GM23248 (cell line): ENCODE results near the gene FOXN3. TPM values are rescaled to one million over a fixed set of nuclear protein-coding genes. Genes with fewer than 3 reads are reported as not detected.

Experiments
- DNase-seq: peaks from one replicate; pipeline ENCODE4 v3.0.0-alpha.2; 2015
- H2AFZ ChIP-seq: fragments of 200-600 bp; sonication (generic); 2 replicates; pipeline ENCODE4 v1.6.1; 2016; ENCODE audit warnings: antibody characterized with exemption
- H3F3A ChIP-seq: fragments of 200-600 bp; sonication (generic); 2 replicates; pipeline ENCODE4 v1.6.1; 2016; ENCODE audit warnings: mild to moderate bottlenecking, antibody characterized with exemption, mixed run types; ENCODE audit not compliant: insufficient read depth
- H3K27ac ChIP-seq: fragments of 200-600 bp; sonication (generic); 2 replicates; pipeline ENCODE4 v1.5.1; 2016; ENCODE audit warnings: mild to moderate bottlenecking
- H3K27me3 ChIP-seq: fragments of 200-600 bp; sonication (generic); replicated peaks from 2 replicates; pipeline ENCODE4 v1.6.1; 2016; ENCODE audit warnings: mild to moderate bottlenecking; ENCODE audit not compliant: insufficient read depth
- H3K36me3 ChIP-seq: fragments of 200-600 bp; sonication (generic); 2 replicates; pipeline ENCODE4 v1.6.1; 2016; ENCODE audit warnings: low read depth, mild to moderate bottlenecking
- H3K4me1 ChIP-seq: fragments of 200-600 bp; sonication (generic); 2 replicates; pipeline ENCODE4 v1.6.1; 2016; ENCODE audit warnings: mild to moderate bottlenecking; ENCODE audit not compliant: insufficient read depth
- H3K4me2 ChIP-seq: fragments of 200-600 bp; sonication (generic); one replicate; pipeline ENCODE4 v1.6.1; 2016; ENCODE audit warnings: mild to moderate bottlenecking; ENCODE audit not compliant: unreplicated experiment
- H3K4me3 ChIP-seq: fragments of 200-600 bp; sonication (generic); 2 replicates; pipeline ENCODE4 v1.5.1; 2016; ENCODE audit warnings: mild to moderate bottlenecking
- H3K79me2 ChIP-seq: fragments of 200-600 bp; sonication (generic); 2 replicates; pipeline ENCODE4 v1.6.1; 2016; ENCODE audit warnings: mild to moderate bottlenecking; ENCODE audit not compliant: insufficient read depth
- H3K9ac ChIP-seq: fragments of 200-600 bp; sonication (generic); 2 replicates; pipeline ENCODE4 v1.6.1; 2016; ENCODE audit warnings: mild to moderate bottlenecking
- H3K9me2 ChIP-seq: fragments of 200-600 bp; sonication (generic); 2 replicates; pipeline ENCODE4 v1.6.1; 2016; ENCODE audit warnings: mixed run types, mild to moderate bottlenecking, moderate library complexity; ENCODE audit not compliant: insufficient read depth
- H3K9me3 ChIP-seq: fragments of 200-600 bp; sonication (generic); one replicate; pipeline ENCODE4 v1.6.1; 2017; ENCODE audit warnings: low read depth
- H4K20me1 ChIP-seq: fragments of 200-600 bp; sonication (generic); 2 replicates; pipeline ENCODE4 v1.6.0; 2016; ENCODE audit not compliant: insufficient read depth
- EZH2 ChIP-seq: fragments of 200-600 bp; sonication (generic); IDR thresholded peaks from 2 replicates; pipeline ENCODE4 v1.6.1; 2018; ENCODE audit warnings: antibody characterized with exemption, mild to moderate bottlenecking; ENCODE audit not compliant: insufficient read depth, poor library complexity, severe bottlenecking
- EZH2phosphoT487 ChIP-seq: fragments of 200-600 bp; sonication (generic); IDR thresholded peaks from 2 replicates; pipeline ENCODE4 v1.6.1; 2018; ENCODE audit warnings: antibody characterized with exemption, moderate library complexity, mild to moderate bottlenecking, low read depth; ENCODE audit not compliant: insufficient read depth
- WGBS, 2 experiments: methylation state at CpG; one replicate each; pipeline ENCODE4 v1.1.6; 2015 to 2017; ENCODE audit warnings: low lambda C conversion rate in 2 of 2, low coverage in 1 of 2; ENCODE audit errors: missing lambda C conversion rate in 2 of 2; 5-methylcytosine and 5-hydroxymethylcytosine counted together
- in situ Hi-C: fragments of 300-500 bp; cut with MboI; formaldehyde crosslinking; loops from 2 replicates; pipeline ENCODE4 v1.15.0; 2020
- polyA plus RNA-seq: library from polyadenylated mRNA; unstranded; fragments of >200 nt; fragmentation: Nextera tagmentation; extraction: Ambion mirVana; gene quantifications from 2 replicates; pipeline ENCODE4 v1.2.1, GENCODE V29; 2016
- total RNA-seq: library from RNA; depleted of rRNA; stranded (reverse); fragments of >200 nt; shearing (Covaris generic); gene quantifications from 2 replicates; pipeline ENCODE4 v1.2.3, GENCODE V29; 2014

The FOXN3 gene
- total and polyA plus RNA-seq, 2 experiments from 2014 or later, result 18.6 to 19.0 TPM

- no peaks in the 10 kb centered on the region for H3K27me3 ChIP-seq
- no peak overlapping the region for H2AFZ ChIP-seq
- no peaks in the 10 kb centered on the region for H3F3A ChIP-seq
- H3K27ac ChIP-seq, result no peak overlapping the region
- no peaks in the 10 kb centered on the region for H3K4me1 ChIP-seq
- H3K9me2 ChIP-seq, result no peaks in the 10 kb centered on the region
- H4K20me1 ChIP-seq, result no peaks in the 10 kb centered on the region
- no peak for TF ChIP-seq EZH2
- TF ChIP-seq EZH2phosphoT487, result no peak
- in situ Hi-C loops, result no loop called here
- no peak for DNase-seq
- no peaks in the 10 kb centered on the region; the same call in 1 of the 2 replicates for H3K79me2 ChIP-seq
- 68 to 72% methylated on average over 9 of the region's 9 CpGs for WGBS, 2 experiments
- H3K4me2 ChIP-seq, result no peak overlapping the region
- H3K9ac ChIP-seq, result no peak overlapping the region
- H3K4me3 ChIP-seq, result no peak overlapping the region
- H3K9me3 ChIP-seq, result no peaks in the 10 kb centered on the region
- no peaks in the 10 kb centered on the region for H3K36me3 ChIP-seq
Observed at GRCh38 chr14:89242652-89243279, 174.3 kb downstream of the FOXN3 start.

DNA sequence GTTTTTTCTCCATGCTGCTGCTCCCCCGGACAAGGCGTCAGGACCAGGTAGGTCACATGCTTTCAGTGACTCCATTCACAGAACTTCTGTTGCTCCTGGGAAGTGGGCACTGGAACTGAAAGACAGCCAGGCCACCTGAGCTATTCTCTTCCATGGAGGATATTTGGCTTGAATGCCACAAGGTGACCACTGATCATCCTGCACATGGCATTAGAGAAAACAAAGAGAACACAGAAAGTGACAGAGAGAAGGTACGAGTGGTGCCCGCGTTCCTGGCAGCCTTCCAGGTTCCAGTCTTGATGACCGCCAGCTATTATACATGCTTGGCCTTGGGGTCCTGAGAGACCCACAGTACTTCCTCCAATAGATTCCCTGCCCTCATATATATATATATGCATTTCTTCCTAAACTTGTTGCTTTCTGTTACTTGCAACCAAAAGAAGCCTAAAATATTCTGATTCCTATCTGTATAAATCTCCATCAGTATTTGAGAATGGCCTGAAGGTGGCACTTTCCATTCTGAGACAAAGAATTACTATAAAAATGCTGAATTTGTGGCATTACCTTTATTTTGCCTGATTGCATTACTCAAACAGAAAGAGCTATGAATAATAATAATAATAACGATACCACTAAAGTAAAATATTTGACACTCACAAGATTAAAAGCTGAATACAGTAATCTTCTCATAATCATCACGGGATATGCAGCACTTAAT, 174.9 kb downstream of the FOXN3 start:
- Histone ChIP-seq H3K9ac (no peak overlapping the region), H3K4me1 (no peaks in the 10 kb centered on the region), H4K20me1 (no peaks in the 10 kb centered on the region), H3K27ac (no peak overlapping the region), H3K79me2 (no peaks in the 10 kb centered on the region; the same call in 1 of the 2 replicates), H3K9me2 (no peaks in the 10 kb centered on the region), H3F3A (no peaks in the 10 kb centered on the region), H2AFZ (no peak overlapping the region), H3K36me3 (no peaks in the 10 kb centered on the region), H3K9me3 (no peaks in the 10 kb centered on the region), H3K4me3 (no peak overlapping the region), H3K27me3 (no peaks in the 10 kb centered on the region), H3K4me2 (no peak overlapping the region)
- TF ChIP-seq EZH2phosphoT487 (no peak), EZH2 (no peak)
- WGBS, 2 experiments, result 85 to 88% methylated on average over 8 of the region's 8 CpGs
- peak; percentile 19 for DNase-seq
- in situ Hi-C loops, result no loop called here

DNA sequence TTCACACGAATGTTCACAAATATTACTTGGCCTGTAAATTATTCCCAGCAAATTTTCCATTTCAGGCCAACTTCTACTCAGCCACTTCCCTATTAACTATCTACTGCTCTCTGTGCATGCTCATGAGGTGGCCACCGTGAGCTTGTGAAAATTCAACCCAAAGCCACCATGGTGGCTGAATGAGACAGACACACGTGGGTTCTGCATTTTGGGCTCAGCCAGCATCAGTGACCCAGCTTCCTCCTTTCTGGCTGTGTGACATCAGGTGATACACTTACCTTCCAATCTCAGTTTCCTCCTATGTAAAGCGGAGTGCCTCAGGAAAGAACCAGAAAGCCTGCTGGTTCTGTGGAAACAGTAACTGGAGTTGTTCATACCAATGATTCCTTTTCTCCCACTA, 175.8 kb downstream of the FOXN3 start:
- Histone ChIP-seq H3K9ac (no peak overlapping the region), H3K4me1 (no peaks in the 10 kb centered on the region), H3K36me3 (no peaks in the 10 kb centered on the region), H3K27ac (no peak overlapping the region), H3K27me3 (no peaks in the 10 kb centered on the region), H3K9me3 (no peaks in the 10 kb centered on the region), H2AFZ (no peak overlapping the region), H4K20me1 (no peaks in the 10 kb centered on the region), H3K9me2 (no peaks in the 10 kb centered on the region), H3K4me3 (no peak overlapping the region), H3K4me2 (no peak overlapping the region), H3F3A (no peaks in the 10 kb centered on the region), H3K79me2 (no peaks in the 10 kb centered on the region; the same call in 1 of the 2 replicates)
- 88 to 91% methylated on average over 4 of the region's 4 CpGs for WGBS, 2 experiments
- in situ Hi-C loops, result no loop called here
- DNase-seq, result no peak
- TF ChIP-seq EZH2, result no peak
- no peak for TF ChIP-seq EZH2phosphoT487

DNA sequence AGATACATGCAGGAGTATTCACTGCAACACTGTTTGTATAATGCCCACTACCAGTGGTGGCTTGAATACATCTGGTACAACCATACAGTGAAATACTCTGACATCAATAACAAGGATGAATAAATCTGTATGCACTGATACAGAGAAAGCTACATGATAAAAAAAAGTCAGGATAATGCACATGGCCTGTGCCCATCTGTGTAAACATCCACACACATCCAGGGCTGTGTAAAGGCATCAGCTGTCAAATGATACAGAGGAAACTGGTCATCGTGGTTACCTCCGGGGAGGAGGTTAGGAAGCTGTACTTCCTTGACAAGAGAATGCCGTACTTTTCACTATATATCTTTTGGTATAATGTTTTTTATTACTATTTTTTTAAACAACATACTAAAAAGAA, 176.6 kb downstream of the FOXN3 start:
- no peaks in the 10 kb centered on the region for H4K20me1 ChIP-seq
- H3K9me2 ChIP-seq, result no peaks in the 10 kb centered on the region
- in situ Hi-C loops, result no loop called here
- no peaks in the 10 kb centered on the region; the same call in 1 of the 2 replicates for H3K79me2 ChIP-seq
- no peak overlapping the region for H3K4me2 ChIP-seq
- WGBS, 2 experiments, result 77 to 83% methylated on average over 3 of the region's 3 CpGs
- no peaks in the 10 kb centered on the region for H3K4me1 ChIP-seq
- no peak for DNase-seq
- no peaks in the 10 kb centered on the region for H3K36me3 ChIP-seq
- H3K9me3 ChIP-seq, result no peaks in the 10 kb centered on the region
- no peak overlapping the region for H3K9ac ChIP-seq
- H3K27ac ChIP-seq, result no peak overlapping the region
- no peak overlapping the region for H3K4me3 ChIP-seq
- H3F3A ChIP-seq, result no peaks in the 10 kb centered on the region
- TF ChIP-seq EZH2, result no peak
- TF ChIP-seq EZH2phosphoT487, result no peak
- no peaks in the 10 kb centered on the region for H3K27me3 ChIP-seq
- no peak overlapping the region for H2AFZ ChIP-seq
